Measurements from ENCODE around the gene KLK4. TPM values are rescaled to one million over a fixed set of nuclear protein-coding genes. Genes with fewer than 3 reads are reported as not detected.

The KLK4 gene
- total RNA-seq, 5 donors from 2014 or later (not counting 1 experiment from before 2014, with no cell fraction given) = not detected

DNA sequence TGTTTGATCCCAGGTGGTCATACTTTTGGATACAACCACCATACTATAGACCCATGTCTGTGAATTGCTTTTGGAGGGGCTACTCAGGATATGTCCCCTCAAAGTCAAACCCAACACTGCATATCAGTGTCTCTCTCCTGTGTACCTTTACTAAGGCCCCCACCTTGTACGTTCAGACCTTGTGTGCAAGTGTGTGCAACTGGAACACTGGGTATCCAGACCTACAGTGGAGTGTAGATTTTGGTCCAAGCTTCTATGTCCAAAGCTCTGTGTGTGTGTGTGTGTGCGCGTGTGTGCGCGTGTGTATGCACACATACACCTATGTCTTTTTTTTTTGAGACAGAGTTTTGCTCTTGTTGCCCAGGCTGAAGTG is 20.0 kb downstream of the KLK4 start:
- no peaks in the 10 kb centered on the region for H3K9me3 ChIP-seq
- H3K36me3 Mint-ChIP-seq = no peaks in the 10 kb centered on the region
- peaks cover 0 to 4% (median 4%) of the 10 kb centered on the region in 3 donors for H3K9me3 Mint-ChIP-seq
- peaks cover 0 to 29% of the 10 kb centered on the region in 2 experiments for H3K27me3 ChIP-seq (replicated peaks in 1 of 2; ENCODE audit: control insufficient read depth in 2 of 2, extremely low read depth in 1 of 2, insufficient read depth in 2 of 2, low read length in 1 of 2)
- H3K27ac ChIP-seq (ENCODE audit: low read length) = no peak overlapping the region
- H3K27me3 Mint-ChIP-seq = peaks cover 32 to 44% of the 10 kb centered on the region in 2 donors
- no peak overlapping the region for H3K4me3 Mint-ChIP-seq
- H3K4me3 ChIP-seq (ENCODE audit: control insufficient read depth in 1 of 2, extremely low read depth in 1 of 2, low read length in 1 of 2) = no peak overlapping the region
- no peaks in the 10 kb centered on the region for H3K36me3 ChIP-seq (ENCODE audit: control insufficient read depth in 2 of 2, extremely low read depth in 1 of 2, insufficient read depth in 1 of 2, low read length in 1 of 2)
- ChIA-PET CTCF (no interaction called here), POLR2A (no interaction called here)
- WGBS (ENCODE audit: insufficient coverage) = 83% methylated on average over 2 of the region's 5 CpGs
- no peaks in the 10 kb centered on the region for H3K4me1 Mint-ChIP-seq
- H3K4me1 ChIP-seq (ENCODE audit: control insufficient read depth in 1 of 2, extremely low read depth in 1 of 2, insufficient read depth in 2 of 2, low read length in 2 of 2) = no peaks in the 10 kb centered on the region
- no peak for ATAC-seq (replicated peaks in 1 of 4)
- no peak overlapping the region for H3K27ac Mint-ChIP-seq
- no peak for DNase-seq

DNA sequence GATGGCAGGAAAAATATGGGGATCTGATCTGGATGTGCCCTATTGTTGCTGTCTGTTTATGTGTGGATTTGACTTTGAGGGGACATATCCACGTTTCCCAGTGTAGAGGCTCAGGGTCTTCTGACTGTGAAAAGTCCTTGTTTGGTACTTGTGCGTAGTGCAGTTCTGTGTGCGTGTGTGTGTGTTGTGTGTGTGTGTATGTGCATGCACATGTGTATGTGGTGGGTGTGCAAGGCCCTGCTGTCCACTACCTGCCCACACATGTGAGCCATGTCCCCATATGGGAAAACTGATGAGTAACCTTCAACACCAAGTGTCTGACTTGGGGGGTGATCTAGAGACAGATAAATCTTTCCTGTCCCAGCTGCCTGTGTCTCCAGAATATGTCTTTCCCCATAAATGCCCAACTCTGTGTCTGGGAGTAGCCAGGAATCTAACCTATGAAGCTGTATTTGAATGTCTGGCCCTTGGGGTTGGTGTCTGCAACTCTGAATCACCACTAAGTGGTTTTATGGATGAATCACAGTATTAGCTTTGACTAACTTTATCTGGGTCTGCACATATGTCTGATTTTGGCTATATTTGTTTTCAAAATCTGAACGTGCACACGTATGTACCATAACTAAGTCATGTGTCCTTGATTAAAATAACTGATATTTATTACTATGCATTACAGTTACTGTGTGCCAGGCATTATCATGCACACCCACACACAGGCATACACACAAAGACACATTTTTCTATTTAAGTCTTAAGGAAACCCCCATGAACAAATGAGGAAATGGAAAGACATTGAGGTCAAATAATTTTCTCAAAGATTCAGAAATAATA is 20.6 kb downstream of the KLK4 start:
- Mint-ChIP-seq H3K27me3 (peaks cover 38 to 47% of the 10 kb centered on the region in 2 donors), H3K36me3 (no peaks in the 10 kb centered on the region), H3K27ac (no peak overlapping the region), H3K4me1 (no peaks in the 10 kb centered on the region), H3K4me3 (no peak overlapping the region), H3K9me3 (peaks cover 0 to 4% (median 4%) of the 10 kb centered on the region in 3 donors)
- H3K4me3 ChIP-seq (ENCODE audit: control insufficient read depth in 1 of 2, extremely low read depth in 1 of 2, low read length in 1 of 2) = no peak overlapping the region
- DNase-seq = no peak
- no peaks in the 10 kb centered on the region for H3K9me3 ChIP-seq
- ChIA-PET POLR2A (no interaction called here), CTCF (no interaction called here)
- H3K36me3 ChIP-seq (ENCODE audit: control insufficient read depth in 2 of 2, extremely low read depth in 1 of 2, insufficient read depth in 1 of 2, low read length in 1 of 2) = no peaks in the 10 kb centered on the region
- peaks cover 0 to 29% of the 10 kb centered on the region in 2 experiments for H3K27me3 ChIP-seq (replicated peaks in 1 of 2; ENCODE audit: control insufficient read depth in 2 of 2, extremely low read depth in 1 of 2, insufficient read depth in 2 of 2, low read length in 1 of 2)
- no peaks in the 10 kb centered on the region for H3K4me1 ChIP-seq (ENCODE audit: control insufficient read depth in 1 of 2, extremely low read depth in 1 of 2, insufficient read depth in 2 of 2, low read length in 2 of 2)
- no peak for ATAC-seq (replicated peaks in 1 of 4)
- WGBS (ENCODE audit: insufficient coverage) = 59% methylated on average over 3 of the region's 5 CpGs
- no peak overlapping the region for H3K27ac ChIP-seq (ENCODE audit: low read length)

DNA sequence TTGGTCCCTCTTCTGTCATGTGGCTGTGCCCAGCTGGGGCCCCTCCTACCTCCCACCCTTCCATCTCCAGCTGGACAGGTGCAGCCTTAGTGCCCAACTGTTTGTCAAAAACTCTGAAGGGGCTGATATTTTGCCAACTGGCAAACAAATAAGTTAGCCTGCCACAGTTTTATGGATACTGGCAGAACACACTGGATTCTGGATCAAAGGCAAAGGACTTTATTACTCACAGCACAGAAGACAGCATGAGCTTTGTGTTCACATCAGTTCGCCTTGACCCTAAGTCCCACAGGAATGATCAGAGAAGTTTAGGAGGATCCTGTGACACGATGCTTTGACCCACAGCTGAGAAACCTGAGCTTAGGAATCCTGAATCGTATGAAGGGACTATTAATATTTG is 21.6 kb downstream of the KLK4 start:
- ATAC-seq (replicated peaks in 1 of 4) = no peak
- H3K27ac Mint-ChIP-seq = no peak overlapping the region
- H3K27me3 Mint-ChIP-seq = peaks cover 38 to 48% of the 10 kb centered on the region in 2 donors
- Histone ChIP-seq H3K4me1 (ENCODE audit: control insufficient read depth in 1 of 2, extremely low read depth in 1 of 2, insufficient read depth in 2 of 2, low read length in 2 of 2) (no peaks in the 10 kb centered on the region), H3K9me3 (no peaks in the 10 kb centered on the region), H3K27me3 (replicated peaks in 1 of 2; ENCODE audit: control insufficient read depth in 2 of 2, extremely low read depth in 1 of 2, insufficient read depth in 2 of 2, low read length in 1 of 2) (peaks cover 0 to 25% of the 10 kb centered on the region in 2 experiments), H3K27ac (ENCODE audit: low read length) (no peak overlapping the region), H3K36me3 (ENCODE audit: control insufficient read depth in 2 of 2, extremely low read depth in 1 of 2, insufficient read depth in 1 of 2, low read length in 1 of 2) (no peaks in the 10 kb centered on the region), H3K4me3 (ENCODE audit: control insufficient read depth in 1 of 2, extremely low read depth in 1 of 2, low read length in 1 of 2) (no peak overlapping the region)
- CTCF ChIA-PET = no interaction called here
- DNase-seq = no peak
- H3K4me3 Mint-ChIP-seq = no peak overlapping the region
- 40% methylated on average over 2 of the region's 3 CpGs for WGBS (ENCODE audit: insufficient coverage)
- no peaks in the 10 kb centered on the region for H3K4me1 Mint-ChIP-seq
- POLR2A ChIA-PET = no interaction called here
- no peaks in the 10 kb centered on the region for H3K36me3 Mint-ChIP-seq
- H3K9me3 Mint-ChIP-seq = peaks cover 0 to 4% (median 0%) of the 10 kb centered on the region in 3 donors

DNA sequence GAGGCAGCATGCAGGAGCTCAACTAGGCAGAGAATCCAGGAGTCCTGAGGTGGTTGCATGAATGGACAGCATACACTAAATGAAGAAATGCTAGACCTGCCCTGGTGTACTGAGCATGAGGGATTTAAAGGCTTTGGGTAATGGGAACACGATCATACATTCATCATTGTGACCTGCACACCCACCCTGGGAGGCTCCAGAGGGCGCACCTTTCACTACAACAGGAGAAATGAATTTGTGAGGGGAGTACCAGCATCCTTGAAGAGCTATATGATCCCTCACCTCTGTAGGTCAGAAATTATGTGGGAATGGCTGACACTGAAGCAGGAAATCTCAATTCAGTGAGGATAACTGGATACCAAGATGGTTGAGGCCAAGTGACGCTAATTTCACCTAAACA is 29.0 kb downstream of the KLK4 start:
- POLR2A ChIA-PET = no interaction called here

DNA sequence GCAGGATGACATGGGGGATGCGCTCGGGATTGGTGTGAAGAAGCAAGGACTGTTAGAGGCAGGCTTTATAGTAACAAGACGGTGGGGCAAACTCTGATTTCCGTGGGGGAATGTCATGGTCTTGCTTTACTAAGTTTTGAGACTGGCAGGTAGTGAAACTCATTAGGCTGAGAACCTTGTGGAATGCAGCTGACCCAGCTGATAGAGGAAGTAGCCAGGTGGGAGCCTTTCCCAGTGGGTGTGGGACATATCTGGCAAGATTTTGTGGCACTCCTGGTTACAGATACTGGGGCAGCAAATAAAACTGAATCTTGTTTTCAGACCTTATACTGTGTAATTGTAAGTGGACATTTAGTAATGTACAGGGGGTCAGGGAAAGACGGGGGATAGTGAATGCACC is 31.0 kb downstream of the KLK4 start:
- Mint-ChIP-seq H3K9me3 (no peaks in the 10 kb centered on the region), H3K4me1 (no peaks in the 10 kb centered on the region), H3K36me3 (no peaks in the 10 kb centered on the region), H3K4me3 (no peak overlapping the region), H3K27ac (no peak overlapping the region), H3K27me3 (peaks cover 34 to 52% of the 10 kb centered on the region in 2 donors)
- Histone ChIP-seq H3K36me3 (ENCODE audit: control insufficient read depth in 2 of 2, extremely low read depth in 1 of 2, insufficient read depth in 1 of 2, low read length in 1 of 2) (no peaks in the 10 kb centered on the region), H3K9me3 (no peaks in the 10 kb centered on the region), H3K4me3 (ENCODE audit: control insufficient read depth in 1 of 2, extremely low read depth in 1 of 2, low read length in 1 of 2) (no peak overlapping the region), H3K4me1 (ENCODE audit: control insufficient read depth in 1 of 2, extremely low read depth in 1 of 2, insufficient read depth in 2 of 2, low read length in 2 of 2) (no peaks in the 10 kb centered on the region), H3K27me3 (replicated peaks in 1 of 2; ENCODE audit: control insufficient read depth in 2 of 2, extremely low read depth in 1 of 2, insufficient read depth in 2 of 2, low read length in 1 of 2) (peaks cover 5 to 50% of the 10 kb centered on the region in 2 experiments), H3K27ac (ENCODE audit: low read length) (no peak overlapping the region)
- POLR2A ChIA-PET = no interaction called here
- 67% methylated on average over 5 of the region's 5 CpGs for WGBS (ENCODE audit: insufficient coverage)
- DNase-seq (no peak), ATAC-seq (replicated peaks in 1 of 4) (no peak)
- CTCF ChIA-PET = no interaction called here

More for the DNA sequence above, 29.0 kb downstream of the KLK4 start:
- ATAC-seq (replicated peaks in 1 of 4) = no peak
- Histone ChIP-seq H3K9me3 (no peaks in the 10 kb centered on the region), H3K4me1 (ENCODE audit: control insufficient read depth in 1 of 2, extremely low read depth in 1 of 2, insufficient read depth in 2 of 2, low read length in 2 of 2) (no peaks in the 10 kb centered on the region), H3K27ac (ENCODE audit: low read length) (no peak overlapping the region), H3K27me3 (replicated peaks in 1 of 2; ENCODE audit: control insufficient read depth in 2 of 2, extremely low read depth in 1 of 2, insufficient read depth in 2 of 2, low read length in 1 of 2) (peaks cover 5 to 35% of the 10 kb centered on the region in 2 experiments), H3K36me3 (ENCODE audit: control insufficient read depth in 2 of 2, extremely low read depth in 1 of 2, insufficient read depth in 1 of 2, low read length in 1 of 2) (no peaks in the 10 kb centered on the region), H3K4me3 (ENCODE audit: control insufficient read depth in 1 of 2, extremely low read depth in 1 of 2, low read length in 1 of 2) (no peak overlapping the region)
- 67% methylated on average over 1 of the region's 3 CpGs for WGBS (ENCODE audit: insufficient coverage)
- H3K4me3 Mint-ChIP-seq = no peak overlapping the region
- H3K9me3 Mint-ChIP-seq = no peaks in the 10 kb centered on the region
- H3K4me1 Mint-ChIP-seq = no peaks in the 10 kb centered on the region
- H3K27me3 Mint-ChIP-seq = peaks cover 47 to 61% of the 10 kb centered on the region in 2 donors
- no peak overlapping the region for H3K27ac Mint-ChIP-seq
- H3K36me3 Mint-ChIP-seq = no peaks in the 10 kb centered on the region
- no peak for DNase-seq
- CTCF ChIA-PET = no interaction called here

DNA sequence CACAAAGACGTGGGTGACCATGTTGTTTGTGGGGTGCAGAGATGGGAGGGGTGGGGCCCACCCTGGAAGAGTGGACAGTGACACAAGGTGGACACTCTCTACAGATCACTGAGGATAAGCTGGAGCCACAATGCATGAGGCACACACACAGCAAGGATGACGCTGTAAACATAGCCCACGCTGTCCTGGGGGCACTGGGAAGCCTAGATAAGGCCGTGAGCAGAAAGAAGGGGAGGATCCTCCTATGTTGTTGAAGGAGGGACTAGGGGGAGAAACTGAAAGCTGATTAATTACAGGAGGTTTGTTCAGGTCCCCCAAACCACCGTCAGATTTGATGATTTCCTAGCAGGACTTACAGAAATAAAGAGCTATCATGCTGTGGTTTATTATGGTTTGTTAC is 32.3 kb downstream of the KLK4 start:
- Histone ChIP-seq H3K4me3 (ENCODE audit: control insufficient read depth in 1 of 2, extremely low read depth in 1 of 2, low read length in 1 of 2) (no peak overlapping the region), H3K36me3 (ENCODE audit: control insufficient read depth in 2 of 2, extremely low read depth in 1 of 2, insufficient read depth in 1 of 2, low read length in 1 of 2) (no peaks in the 10 kb centered on the region), H3K27me3 (replicated peaks in 1 of 2; ENCODE audit: control insufficient read depth in 2 of 2, extremely low read depth in 1 of 2, insufficient read depth in 2 of 2, low read length in 1 of 2) (peaks cover 5 to 55% of the 10 kb centered on the region in 2 experiments), H3K27ac (ENCODE audit: low read length) (no peak overlapping the region), H3K9me3 (no peaks in the 10 kb centered on the region), H3K4me1 (ENCODE audit: control insufficient read depth in 1 of 2, extremely low read depth in 1 of 2, insufficient read depth in 2 of 2, low read length in 2 of 2) (no peaks in the 10 kb centered on the region)
- Mint-ChIP-seq H3K27ac (no peak overlapping the region), H3K4me1 (no peaks in the 10 kb centered on the region), H3K36me3 (no peaks in the 10 kb centered on the region), H3K9me3 (no peaks in the 10 kb centered on the region), H3K4me3 (no peak overlapping the region), H3K27me3 (peaks cover 32 to 46% of the 10 kb centered on the region in 2 donors)
- ChIA-PET POLR2A (no interaction called here), CTCF (interaction anchor here in 1 of 2 donors (0.6 kb wide), 2 partner anchors 43 to 613 kb away, joined by 3 to 5 read pairs; no protein-coding TSS in a partner anchor)
- WGBS (ENCODE audit: insufficient coverage) = 61% methylated on average over 4 of the region's 5 CpGs
- ATAC-seq (replicated peaks in 1 of 4) (no peak), DNase-seq (no peak)

Measured in T-cell (primary cell).